Mesodermal cell (in vitro differentiated cells): ENCODE results near the gene KRTAP5-3.

Experiments
- H3K27ac ChIP-seq: 2 replicates; pipeline ENCODE4 v1.7.0; 2013; ENCODE audit warnings: mild to moderate bottlenecking, low read depth, low read length, moderate library complexity; ENCODE audit not compliant: severe bottlenecking
- H3K36me3 ChIP-seq: 2 replicates; pipeline ENCODE4 v1.7.1; 2013; ENCODE audit warnings: mild to moderate bottlenecking, low read length, moderate library complexity; ENCODE audit not compliant: control insufficient read depth, insufficient read depth
- H3K4me1 ChIP-seq: one replicate; pipeline ENCODE4 v1.7.1; 2013; ENCODE audit warnings: mild to moderate bottlenecking, low read length; ENCODE audit not compliant: insufficient read depth, control insufficient read depth, poor library complexity, severe bottlenecking
- H3K4me3 ChIP-seq: 2 replicates; pipeline ENCODE4 v1.7.0; 2013; ENCODE audit warnings: low read length, control low read depth, mild to moderate bottlenecking; ENCODE audit not compliant: insufficient read depth, poor library complexity, severe bottlenecking; ENCODE audit errors: extremely low read depth
- H3K9me3 ChIP-seq: 2 replicates; pipeline ENCODE4 v1.7.1; 2013; ENCODE audit warnings: mild to moderate bottlenecking, low read length, moderate library complexity; ENCODE audit not compliant: control insufficient read depth
- WGBS, 2 experiments: methylation state at CpG; one replicate each; pipeline ENCODE4 v1.1.5; 2013; ENCODE audit warnings: missing lambda C conversion rate in 2 of 2; ENCODE audit not compliant: insufficient coverage in 2 of 2; 5-methylcytosine and 5-hydroxymethylcytosine counted together

Gene KRTAP5-3

GRCh38 chr11:1642288-1643145, 34.3 kb upstream of the KRTAP5-3 start:
- Histone ChIP-seq H3K9me3 (no peaks in the 10 kb centered on the region), H3K4me1 (no peaks in the 10 kb centered on the region), H3K27ac (no peak overlapping the region), H3K36me3 (no peaks in the 10 kb centered on the region), H3K4me3 (no peak overlapping the region)
- 86 to 87% methylated on average over 22 to 29 of the region's 29 CpGs for WGBS, 2 experiments

DNA sequence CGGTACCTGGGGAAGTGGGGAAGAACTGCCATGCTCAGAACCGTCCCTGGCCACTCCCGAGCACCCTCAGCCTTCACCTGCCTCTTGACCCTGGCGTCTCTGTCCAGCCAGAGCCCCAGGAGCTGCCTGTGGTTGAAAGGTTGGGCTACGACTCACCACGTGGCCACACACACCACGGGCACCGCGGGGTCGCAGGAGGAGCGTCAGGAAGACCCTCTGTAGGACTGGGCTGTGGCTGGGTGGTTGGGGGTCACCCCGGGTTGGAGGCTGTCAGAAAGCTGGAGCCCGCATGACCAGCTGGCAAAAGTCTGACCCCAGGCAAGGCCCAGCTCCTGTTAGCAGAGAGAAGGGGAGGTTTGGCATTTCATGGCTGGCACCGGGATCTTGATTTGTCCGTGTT, 32.8 kb upstream of the KRTAP5-3 start:
- Histone ChIP-seq H3K4me1 (no peaks in the 10 kb centered on the region), H3K27ac (no peak overlapping the region), H3K36me3 (no peaks in the 10 kb centered on the region), H3K9me3 (no peaks in the 10 kb centered on the region), H3K4me3 (no peak overlapping the region)
- WGBS, 2 experiments, result 89 to 90% methylated on average over 8 to 11 of the region's 15 CpGs

GRCh38 chr11:1640076-1640946, 32.0 kb upstream of the KRTAP5-3 start:
- Histone ChIP-seq H3K27ac (no peak overlapping the region), H3K9me3 (no peaks in the 10 kb centered on the region), H3K36me3 (no peaks in the 10 kb centered on the region), H3K4me1 (no peaks in the 10 kb centered on the region), H3K4me3 (no peak overlapping the region)
- 53% methylated on average over 30 to 31 of the region's 32 CpGs for WGBS, 2 experiments

DNA sequence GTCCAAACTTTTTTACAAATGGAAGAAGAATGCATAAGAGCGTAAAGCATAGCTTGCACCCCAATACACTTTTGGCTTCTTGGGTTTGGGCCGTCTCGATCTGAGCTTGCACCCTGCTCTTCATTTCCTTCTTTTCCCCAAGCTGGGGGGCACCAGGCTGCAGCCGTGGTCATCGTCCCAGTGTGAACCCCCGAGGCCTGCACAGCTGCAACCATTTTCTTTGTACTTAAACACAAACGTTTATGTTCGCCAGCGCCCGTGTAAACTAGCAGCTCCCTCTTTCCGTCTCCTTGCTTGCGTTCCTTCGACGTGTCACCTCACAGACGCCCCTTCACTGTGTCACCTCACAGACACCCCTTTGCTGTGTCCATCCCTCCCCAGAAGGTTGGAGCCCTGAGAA, 31.4 kb upstream of the KRTAP5-3 start:
- no peaks in the 10 kb centered on the region for H3K4me1 ChIP-seq
- 76 to 78% methylated on average over 12 to 15 of the region's 15 CpGs for WGBS, 2 experiments
- no peak overlapping the region for H3K27ac ChIP-seq
- no peaks in the 10 kb centered on the region for H3K9me3 ChIP-seq
- no peak overlapping the region for H3K4me3 ChIP-seq
- H3K36me3 ChIP-seq, result no peaks in the 10 kb centered on the region

- Histone ChIP-seq H3K4me3 (no peak overlapping the region), H3K27ac (no peak overlapping the region), H3K9me3 (no peaks in the 10 kb centered on the region), H3K36me3 (no peaks in the 10 kb centered on the region), H3K4me1 (no peaks in the 10 kb centered on the region)
- 90 to 91% methylated on average over 12 to 13 of the region's 18 CpGs for WGBS, 2 experiments
These were observed 30.9 kb upstream of the KRTAP5-3 start for GRCh38 chr11:1639102-1639620.

- no peak overlapping the region for H3K27ac ChIP-seq
- no peaks in the 10 kb centered on the region for H3K9me3 ChIP-seq
- H3K4me3 ChIP-seq, result no peak overlapping the region
- no peaks in the 10 kb centered on the region for H3K36me3 ChIP-seq
- 74 to 75% methylated on average over 7 of the region's 8 CpGs for WGBS, 2 experiments
- no peaks in the 10 kb centered on the region for H3K4me1 ChIP-seq
These were observed 30.1 kb upstream of the KRTAP5-3 start for GRCh38 chr11:1638344-1638743.

DNA sequence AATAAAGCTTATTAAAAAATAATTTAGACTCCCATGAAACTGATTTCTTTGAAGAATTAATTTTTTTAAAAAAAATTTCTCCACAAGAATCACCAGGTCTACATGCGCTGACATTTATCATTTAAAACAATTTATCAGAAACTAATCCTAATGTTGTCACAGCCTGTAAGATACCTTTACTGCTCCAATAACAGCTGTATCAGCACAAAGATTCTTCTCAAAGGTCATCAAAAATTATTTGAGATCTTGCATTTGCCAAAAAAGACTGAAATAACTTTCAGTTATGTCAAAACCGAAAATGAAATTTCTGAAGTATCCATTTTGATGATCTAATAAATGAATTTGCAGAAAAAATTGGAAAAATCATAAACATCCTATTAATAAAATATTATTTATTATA, 29.4 kb upstream of the KRTAP5-3 start:
- Histone ChIP-seq H3K9me3 (no peaks in the 10 kb centered on the region), H3K36me3 (no peaks in the 10 kb centered on the region), H3K27ac (no peak overlapping the region), H3K4me3 (no peak overlapping the region), H3K4me1 (no peaks in the 10 kb centered on the region)
- 100% methylated on average over 1 of the region's 2 CpGs; no CpG with 5 or more reads in 1 of the 2 experiments for WGBS, 2 experiments

- H3K36me3 ChIP-seq, result no peaks in the 10 kb centered on the region
- H3K27ac ChIP-seq, result no peak overlapping the region
- no peaks in the 10 kb centered on the region for H3K9me3 ChIP-seq
- no peak overlapping the region for H3K4me3 ChIP-seq
- H3K4me1 ChIP-seq, result no peaks in the 10 kb centered on the region
- 85 to 95% methylated on average over 16 to 17 of the region's 19 CpGs for whole genome bisulfite sequencing, 2 experiments
These were observed 28.2 kb upstream of the KRTAP5-3 start for GRCh38 chr11:1636291-1636950.

DNA sequence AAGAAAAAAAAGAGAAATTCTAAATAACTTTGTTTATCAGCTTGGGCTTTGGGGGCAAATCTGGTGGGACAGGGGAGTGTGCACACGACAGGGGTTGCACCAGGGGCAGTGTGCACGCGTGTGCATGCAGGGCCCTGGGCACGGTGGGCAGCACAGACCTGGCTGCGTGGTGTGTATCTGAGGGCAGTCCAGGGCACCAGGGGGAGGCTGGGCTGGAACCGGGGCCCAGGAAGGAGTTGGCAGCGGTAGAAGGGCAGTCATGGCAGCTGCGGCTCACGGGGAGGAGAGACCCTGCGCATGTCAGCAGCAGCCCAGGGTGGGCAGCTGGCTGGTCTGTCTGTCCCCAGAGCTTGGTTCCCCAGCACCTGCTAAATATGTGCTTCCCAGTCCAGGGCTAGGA, 25.6 kb upstream of the KRTAP5-3 start:
- H3K9me3 ChIP-seq, result no peaks in the 10 kb centered on the region
- no peak overlapping the region for H3K27ac ChIP-seq
- no peak overlapping the region for H3K4me3 ChIP-seq
- no peaks in the 10 kb centered on the region for H3K36me3 ChIP-seq
- H3K4me1 ChIP-seq, result peaks cover 2% of the 10 kb centered on the region
- 93 to 97% methylated on average over 10 of the region's 10 CpGs for WGBS, 2 experiments

- Histone ChIP-seq H3K4me3 (no peak overlapping the region), H3K4me1 (peaks cover 2% of the 10 kb centered on the region), H3K27ac (no peak overlapping the region), H3K36me3 (no peaks in the 10 kb centered on the region), H3K9me3 (no peaks in the 10 kb centered on the region)
- 84 to 87% methylated on average over 11 of the region's 11 CpGs for WGBS, 2 experiments
These were observed 23.9 kb upstream of the KRTAP5-3 start for GRCh38 chr11:1632053-1632714.
